Endodermal cell (in vitro differentiated cells): ENCODE measurements around the gene IL20RB. TPM values are rescaled to one million over a fixed set of nuclear protein-coding genes. Genes with fewer than 3 reads are reported as not detected.

Experiments
- DNase-seq: peaks from one replicate; pipeline ENCODE4 v3.0.0-alpha.2; 2017
- H3K27ac ChIP-seq: 2 replicates; pipeline ENCODE4 v1.5.1; 2013; ENCODE audit warnings: mild to moderate bottlenecking, low read depth, low read length, moderate library complexity
- H3K27me3 ChIP-seq: 2 replicates; pipeline ENCODE4 v1.6.1; 2013; ENCODE audit warnings: mild to moderate bottlenecking, low read length, moderate library complexity; ENCODE audit not compliant: insufficient read depth, control insufficient read depth, poor library complexity, severe bottlenecking
- H3K36me3 ChIP-seq: 2 replicates; pipeline ENCODE4 v1.7.0; 2013; ENCODE audit warnings: mild to moderate bottlenecking, low read length, moderate library complexity; ENCODE audit not compliant: control insufficient read depth, insufficient read depth
- H3K4me1 ChIP-seq: one replicate; pipeline ENCODE4 v1.7.0; 2013; ENCODE audit warnings: low read length; ENCODE audit not compliant: control insufficient read depth, insufficient read depth
- H3K4me3 ChIP-seq: 2 replicates; pipeline ENCODE4 v1.5.1; 2013; ENCODE audit warnings: mild to moderate bottlenecking, low read length, moderate library complexity
- H3K9ac ChIP-seq: 2 replicates; pipeline ENCODE4 v1.6.1; 2013; ENCODE audit warnings: mild to moderate bottlenecking, low read length, moderate library complexity; ENCODE audit not compliant: poor library complexity, severe bottlenecking; ENCODE audit errors: extremely low read depth
- H3K9me3 ChIP-seq: 2 replicates; pipeline ENCODE4 v1.6.1; 2013; ENCODE audit warnings: mild to moderate bottlenecking, low read length, moderate library complexity; ENCODE audit not compliant: control insufficient read depth
- H3K27ac Mint-ChIP-seq: 2 replicates; pipeline ENCODE4 v1.8.0; 2020; ENCODE audit warnings: mixed read lengths
- H3K27me3 Mint-ChIP-seq: 2 replicates; pipeline ENCODE4 v1.8.0; 2021; ENCODE audit warnings: mild to moderate bottlenecking, mixed read lengths; ENCODE audit not compliant: insufficient read depth
- H3K36me3 Mint-ChIP-seq: 2 replicates; pipeline ENCODE4 v1.8.0; 2020; ENCODE audit warnings: low read depth, mixed read lengths
- H3K4me1 Mint-ChIP-seq: 2 replicates; pipeline ENCODE4 v1.8.0; 2020; ENCODE audit warnings: mixed read lengths
- H3K4me3 Mint-ChIP-seq: 2 replicates; pipeline ENCODE4 v1.8.0; 2020; ENCODE audit warnings: mild to moderate bottlenecking, moderate library complexity, mixed read lengths
- H3K9me3 Mint-ChIP-seq: 2 replicates; pipeline ENCODE4 v1.8.0; 2020; ENCODE audit warnings: mild to moderate bottlenecking, mixed read lengths
- WGBS, 2 experiments: methylation state at CpG; one replicate each; pipeline versions ENCODE4 v1.1.5 to v1.1.7; 2013; ENCODE audit warnings: missing lambda C conversion rate in 2 of 2, mixed read lengths in 1 of 2; ENCODE audit not compliant: insufficient coverage in 1 of 2, insufficient read length in 1 of 2; 5-methylcytosine and 5-hydroxymethylcytosine counted together
- total RNA-seq, 2 donors: library from RNA; stranded (reverse); fragmentation: NEBNext Ultra II Directional in 1 of 2; extraction: Animal tissue kit (Norgen Biotek cat#: 25700) in 1 of 2; gene quantifications; 2 replicates in 1 of 2; 3 replicates in 1 of 2; pipeline ENCODE4 v1.2.1, GENCODE V29; 2021
- TF ChIP-seq, protein P1 (sequence below): fragments of 200-600 bp; sonication (generic); conservative IDR thresholded peaks from 2 replicates; pipeline ENCODE4 v1.5.0; 2021; ENCODE audit warnings: antibody characterized with exemption, mild to moderate bottlenecking

The IL20RB gene
- total RNA-seq, 2 donors from 2014 or later: 1.7 to 2.1 TPM

DNA sequence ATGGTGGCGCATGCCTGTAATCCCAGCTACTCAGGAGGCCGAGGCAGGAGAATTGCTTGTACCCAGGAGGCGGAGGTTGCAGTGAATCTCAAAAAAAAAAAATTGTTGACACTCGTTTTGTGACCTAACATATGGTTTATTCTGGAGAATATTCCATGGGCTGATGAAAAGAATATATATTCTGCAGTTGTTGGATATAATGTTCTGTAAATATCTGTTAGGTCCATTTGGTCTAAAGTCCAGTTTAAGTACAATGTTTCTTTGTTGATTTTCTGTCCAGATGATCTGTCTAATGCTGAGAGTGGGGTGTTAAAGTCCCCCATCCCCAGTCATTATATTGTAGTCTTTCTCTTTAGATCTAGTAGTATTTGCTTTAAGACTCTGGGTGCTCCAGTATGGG, 15.6 kb downstream of the IL20RB start:
- H3K4me3 Mint-ChIP-seq: no peak overlapping the region
- Histone ChIP-seq H3K9ac (no peak overlapping the region), H3K27me3 (no peaks in the 10 kb centered on the region), H3K4me3 (no peak overlapping the region), H3K27ac (no peak overlapping the region), H3K4me1 (no peaks in the 10 kb centered on the region), H3K9me3 (peaks cover 9% of the 10 kb centered on the region), H3K36me3 (no peaks in the 10 kb centered on the region)
- TF ChIP-seq, protein P1, sequence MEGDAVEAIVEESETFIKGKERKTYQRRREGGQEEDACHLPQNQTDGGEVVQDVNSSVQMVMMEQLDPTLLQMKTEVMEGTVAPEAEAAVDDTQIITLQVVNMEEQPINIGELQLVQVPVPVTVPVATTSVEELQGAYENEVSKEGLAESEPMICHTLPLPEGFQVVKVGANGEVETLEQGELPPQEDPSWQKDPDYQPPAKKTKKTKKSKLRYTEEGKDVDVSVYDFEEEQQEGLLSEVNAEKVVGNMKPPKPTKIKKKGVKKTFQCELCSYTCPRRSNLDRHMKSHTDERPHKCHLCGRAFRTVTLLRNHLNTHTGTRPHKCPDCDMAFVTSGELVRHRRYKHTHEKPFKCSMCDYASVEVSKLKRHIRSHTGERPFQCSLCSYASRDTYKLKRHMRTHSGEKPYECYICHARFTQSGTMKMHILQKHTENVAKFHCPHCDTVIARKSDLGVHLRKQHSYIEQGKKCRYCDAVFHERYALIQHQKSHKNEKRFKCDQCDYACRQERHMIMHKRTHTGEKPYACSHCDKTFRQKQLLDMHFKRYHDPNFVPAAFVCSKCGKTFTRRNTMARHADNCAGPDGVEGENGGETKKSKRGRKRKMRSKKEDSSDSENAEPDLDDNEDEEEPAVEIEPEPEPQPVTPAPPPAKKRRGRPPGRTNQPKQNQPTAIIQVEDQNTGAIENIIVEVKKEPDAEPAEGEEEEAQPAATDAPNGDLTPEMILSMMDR: no peak
- peaks cover 21% of the 10 kb centered on the region for H3K9me3 Mint-ChIP-seq
- WGBS, 2 experiments: 94 to 95% methylated on average over 4 of the region's 4 CpGs
- DNase-seq: no peak
- H3K27me3 Mint-ChIP-seq: no peaks in the 10 kb centered on the region
- no peak overlapping the region for H3K27ac Mint-ChIP-seq
- H3K36me3 Mint-ChIP-seq: peaks cover 4% of the 10 kb centered on the region
- no peaks in the 10 kb centered on the region for H3K4me1 Mint-ChIP-seq

DNA sequence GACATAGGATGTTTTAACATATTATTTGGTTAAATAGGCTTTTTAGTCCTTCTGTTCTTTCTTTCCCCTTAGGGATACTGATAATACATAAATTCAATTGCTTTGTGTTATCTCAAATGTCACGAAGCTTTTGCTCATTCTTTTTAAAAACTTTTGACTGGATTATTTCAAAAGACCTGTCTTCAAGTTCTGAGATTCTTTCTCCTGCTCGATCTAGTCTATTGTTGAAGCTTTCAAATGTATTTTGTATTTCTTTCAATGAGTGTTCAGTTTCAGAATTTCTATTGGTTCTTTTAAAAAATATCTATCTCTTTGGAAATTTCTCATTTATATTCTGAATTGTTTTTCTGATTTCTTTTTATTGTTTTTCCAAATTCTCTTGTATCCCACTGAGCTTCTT, 16.9 kb downstream of the IL20RB start:
- Mint-ChIP-seq H3K27me3 (no peaks in the 10 kb centered on the region), H3K4me1 (no peaks in the 10 kb centered on the region), H3K9me3 (peaks cover 18% of the 10 kb centered on the region), H3K27ac (no peak overlapping the region), H3K4me3 (no peak overlapping the region), H3K36me3 (peaks cover 3% of the 10 kb centered on the region)
- no peaks in the 10 kb centered on the region for H3K4me1 ChIP-seq
- 70 to 100% methylated on average over 1 to 2 of the region's 2 CpGs for WGBS, 2 experiments
- no peaks in the 10 kb centered on the region for H3K36me3 ChIP-seq
- H3K9me3 ChIP-seq: peaks cover 9% of the 10 kb centered on the region
- H3K4me3 ChIP-seq: no peak overlapping the region
- H3K9ac ChIP-seq: no peak overlapping the region
- no peak overlapping the region for H3K27ac ChIP-seq
- no peak for DNase-seq
- TF ChIP-seq, protein P1: no peak
- no peaks in the 10 kb centered on the region for H3K27me3 ChIP-seq

DNA sequence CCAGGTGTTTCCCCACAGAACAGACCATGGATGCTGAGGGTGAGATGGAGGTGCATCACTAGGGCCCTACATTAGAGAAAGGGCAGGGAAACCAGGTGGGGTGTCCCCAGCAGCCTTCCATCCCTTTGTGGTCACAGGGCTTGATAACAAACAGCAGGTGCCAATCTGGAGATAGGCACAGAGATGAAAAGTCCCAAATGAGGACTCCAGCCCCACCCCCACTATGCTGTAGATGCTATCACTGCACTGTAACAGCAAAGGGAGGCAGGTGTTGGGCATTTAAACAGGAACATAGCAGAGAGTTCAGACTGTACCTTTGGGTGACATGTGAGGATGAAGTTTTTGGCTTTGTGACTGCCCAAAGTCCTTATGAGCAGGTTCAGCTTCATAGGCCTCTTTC, 21.4 kb downstream of the IL20RB start:
- TF ChIP-seq, protein P1: no peak
- Histone ChIP-seq H3K27me3 (no peaks in the 10 kb centered on the region), H3K4me1 (no peaks in the 10 kb centered on the region), H3K9ac (no peak overlapping the region), H3K4me3 (no peak overlapping the region), H3K9me3 (peaks cover 9% of the 10 kb centered on the region), H3K27ac (no peak overlapping the region), H3K36me3 (no peaks in the 10 kb centered on the region)
- DNase-seq: no peak
- Mint-ChIP-seq H3K36me3 (no peaks in the 10 kb centered on the region), H3K9me3 (peaks cover 4% of the 10 kb centered on the region), H3K4me1 (no peaks in the 10 kb centered on the region), H3K27ac (no peak overlapping the region), H3K4me3 (no peak overlapping the region), H3K27me3 (no peaks in the 10 kb centered on the region)
